MM.1S (cell line): ENCODE results near the gene TRAPPC4.

Source experiments
- CTCF ChIP-seq: fragments of 300-600 bp; sonication (generic); IDR thresholded peaks from 2 replicates; pipeline ENCODE4 v1.5.1; 2016; ENCODE audit warnings: antibody characterized with exemption, low read length, mixed read lengths
- EZH2 ChIP-seq: fragments of 300-600 bp; sonication (generic); optimal IDR thresholded peaks from 2 replicates; pipeline ENCODE3; 2017; ENCODE audit warnings: low read depth, mild to moderate bottlenecking, antibody characterized with exemption, low read length, mixed read lengths

DNA sequence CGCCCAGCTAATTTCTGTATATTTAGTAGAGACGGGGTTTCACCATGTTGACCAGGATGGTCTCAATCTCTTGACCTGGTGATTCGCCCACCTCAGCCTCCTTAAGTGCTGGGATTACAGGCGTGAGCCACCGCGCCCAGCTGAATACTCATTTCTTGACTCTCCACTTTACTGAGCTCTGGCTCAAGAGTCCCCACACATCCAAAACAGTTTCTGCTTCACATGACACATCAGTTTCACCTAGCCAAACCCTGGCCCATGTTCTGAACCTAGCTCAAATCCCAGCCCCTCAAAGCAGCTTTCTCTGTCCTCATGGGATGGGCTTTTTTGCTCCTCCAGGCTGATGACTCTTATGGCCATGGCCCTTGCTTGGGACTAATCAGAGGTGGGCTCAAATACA lies 28.6 kb downstream of the TRAPPC4 start:
- no peak for TF ChIP-seq CTCF
- TF ChIP-seq EZH2: no peak
